Lung (tissue), 12 donors: ENCODE measurements around the gene THRB. TPM values are rescaled to one million over a fixed set of nuclear protein-coding genes. Genes with fewer than 3 reads are reported as not detected.

Experiments used
- ATAC-seq: fragments of 200-7000 bp; cut with Tn5 transposase; one replicate; pipeline ENCODE4 v1.9.1; 2020; ENCODE audit warnings: moderate number of reproducible peaks; ENCODE audit not compliant: insufficient read depth, low FRiP score
- DNase-seq, 3 donors: peaks; one replicate each; pipeline ENCODE4 v3.0.0-alpha.2; 2013 to 2017
- H3K27ac ChIP-seq, 2 donors: one replicate each; pipeline ENCODE4 v1.5.1; 2013; ENCODE audit warnings: mild to moderate bottlenecking in 2 of 2, moderate library complexity in 2 of 2, control low read depth in 1 of 2, inconsistent platforms in 1 of 2, low read depth in 1 of 2, low read length in 1 of 2
- H3K27me3 ChIP-seq, 3 donors: one replicate each; pipeline ENCODE4 v1.5.1; 2013; ENCODE audit warnings: low read length in 2 of 3; ENCODE audit not compliant: control insufficient read depth in 3 of 3, insufficient read depth in 3 of 3
- H3K36me3 ChIP-seq, 4 donors: one replicate each; pipeline ENCODE4 v1.5.1; 2013; ENCODE audit warnings: low read length in 4 of 4, mild to moderate bottlenecking in 1 of 4, moderate library complexity in 1 of 4; ENCODE audit not compliant: control insufficient read depth in 4 of 4, insufficient read depth in 4 of 4
- H3K4me1 ChIP-seq, 5 donors: one replicate each; pipeline ENCODE4 v1.5.1; 2013; ENCODE audit warnings: low read length in 5 of 5, mild to moderate bottlenecking in 2 of 5, moderate library complexity in 1 of 5; ENCODE audit not compliant: control insufficient read depth in 5 of 5, insufficient read depth in 5 of 5
- H3K4me3 ChIP-seq: one replicate; pipeline ENCODE4 v1.5.1; 2013; ENCODE audit warnings: mild to moderate bottlenecking, control low read depth, moderate library complexity
- H3K9ac ChIP-seq, 2 donors: one replicate each; pipeline ENCODE4 v1.5.1; 2013; ENCODE audit warnings: low read length in 2 of 2, control low read depth in 1 of 2; ENCODE audit not compliant: insufficient read depth in 1 of 2
- H3K9me3 ChIP-seq, 4 donors: one replicate each; pipeline ENCODE4 v1.5.1; 2013; ENCODE audit warnings: low read length in 3 of 4, mild to moderate bottlenecking in 1 of 4, moderate library complexity in 1 of 4; ENCODE audit not compliant: control insufficient read depth in 4 of 4, insufficient read depth in 3 of 4
- WGBS, 2 donors: extraction: QIAGEN DNeasy Blood & Tissue Kit; methylation state at CpG; one replicate each; pipeline ENCODE4 v1.1.7; 2013; 5-methylcytosine and 5-hydroxymethylcytosine counted together
- polyA plus RNA-seq, 2 donors: library from polyadenylated mRNA; stranded (reverse); fragments of 200-250 nt; gene quantifications; one replicate each; pipeline ENCODE4 v1.2.1, GENCODE V29; 2013
- total RNA-seq, 2 donors: library from RNA; depleted of rRNA in 1 of 2; stranded (reverse); fragments of >200 nt in 1 of 2; gene quantifications; one replicate each; pipeline ENCODE4 v1.2.1, GENCODE V29; 2014 to 2021
- TF ChIP-seq, protein P1 (sequence below): IDR thresholded peaks from 2 replicates; pipeline ENCODE4 v1.5.1; 2012; ENCODE audit warnings: mild to moderate bottlenecking; ENCODE audit errors: control extremely low read depth, extremely low read depth
- donor health status: control.
- donor health status: control.
- donor health status: Bipolar disorder and iron deficiency.
- donor health status: healthy.
- donor health status: DM: yes; HTN: yes; CAD: no.

THRB gene
- total and polyA plus RNA-seq, 4 donors = 2.1 to 23.5 (median 6.1) TPM

DNA sequence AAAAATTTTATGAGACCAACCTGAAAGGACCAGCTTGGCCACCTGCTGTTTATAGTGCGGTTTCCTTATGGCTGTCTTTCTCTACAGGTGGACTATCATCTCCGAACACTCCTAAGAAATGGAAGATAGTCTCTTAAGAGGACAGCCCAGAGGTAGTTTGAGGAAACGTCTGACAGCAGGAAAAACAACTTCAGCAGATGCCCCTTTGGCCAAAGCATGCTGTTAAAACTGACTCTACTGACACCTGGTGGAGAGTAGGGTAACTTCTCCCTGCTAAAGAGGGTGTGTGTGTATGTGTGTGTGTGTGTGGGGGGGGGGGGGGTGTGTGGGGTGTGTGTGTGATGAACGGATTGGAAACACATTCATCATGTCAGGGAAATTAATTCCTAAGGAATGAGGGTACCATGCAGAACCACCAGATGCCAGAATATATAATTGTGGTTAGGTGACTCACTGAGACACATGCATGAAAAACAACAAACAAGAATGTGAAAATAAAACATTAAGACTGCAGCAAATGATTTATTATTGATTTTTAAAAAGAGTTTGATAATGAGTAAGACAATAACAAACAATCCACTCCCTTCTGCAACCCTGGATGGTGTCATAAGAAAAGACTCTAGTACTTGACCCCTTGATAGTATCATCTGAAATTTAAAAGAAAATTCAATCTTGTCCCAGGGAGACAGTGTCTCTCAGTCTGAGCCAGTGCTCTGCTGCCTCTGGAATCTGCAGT is 256.5 kb downstream of the THRB start:
- H3K9me3 ChIP-seq = no peaks in the 10 kb centered on the region
- peak; percentile 70 for ATAC-seq
- no peak overlapping the region for H3K9ac ChIP-seq
- no peaks in the 10 kb centered on the region for H3K27me3 ChIP-seq
- WGBS, 2 donors = 23 to 28% methylated on average over 4 of the region's 4 CpGs
- no peak overlapping the region for H3K4me3 ChIP-seq
- H3K4me1 ChIP-seq = peaks cover 4 to 15% (median 8%) of the 10 kb centered on the region in 5 donors
- no peaks in the 10 kb centered on the region for H3K36me3 ChIP-seq
- TF ChIP-seq, protein P1, sequence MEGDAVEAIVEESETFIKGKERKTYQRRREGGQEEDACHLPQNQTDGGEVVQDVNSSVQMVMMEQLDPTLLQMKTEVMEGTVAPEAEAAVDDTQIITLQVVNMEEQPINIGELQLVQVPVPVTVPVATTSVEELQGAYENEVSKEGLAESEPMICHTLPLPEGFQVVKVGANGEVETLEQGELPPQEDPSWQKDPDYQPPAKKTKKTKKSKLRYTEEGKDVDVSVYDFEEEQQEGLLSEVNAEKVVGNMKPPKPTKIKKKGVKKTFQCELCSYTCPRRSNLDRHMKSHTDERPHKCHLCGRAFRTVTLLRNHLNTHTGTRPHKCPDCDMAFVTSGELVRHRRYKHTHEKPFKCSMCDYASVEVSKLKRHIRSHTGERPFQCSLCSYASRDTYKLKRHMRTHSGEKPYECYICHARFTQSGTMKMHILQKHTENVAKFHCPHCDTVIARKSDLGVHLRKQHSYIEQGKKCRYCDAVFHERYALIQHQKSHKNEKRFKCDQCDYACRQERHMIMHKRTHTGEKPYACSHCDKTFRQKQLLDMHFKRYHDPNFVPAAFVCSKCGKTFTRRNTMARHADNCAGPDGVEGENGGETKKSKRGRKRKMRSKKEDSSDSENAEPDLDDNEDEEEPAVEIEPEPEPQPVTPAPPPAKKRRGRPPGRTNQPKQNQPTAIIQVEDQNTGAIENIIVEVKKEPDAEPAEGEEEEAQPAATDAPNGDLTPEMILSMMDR = peak; percentile 45
- H3K27ac ChIP-seq = no peak overlapping the region
- DNase-seq = peak; percentile 56 to 85 (median 71)

DNA sequence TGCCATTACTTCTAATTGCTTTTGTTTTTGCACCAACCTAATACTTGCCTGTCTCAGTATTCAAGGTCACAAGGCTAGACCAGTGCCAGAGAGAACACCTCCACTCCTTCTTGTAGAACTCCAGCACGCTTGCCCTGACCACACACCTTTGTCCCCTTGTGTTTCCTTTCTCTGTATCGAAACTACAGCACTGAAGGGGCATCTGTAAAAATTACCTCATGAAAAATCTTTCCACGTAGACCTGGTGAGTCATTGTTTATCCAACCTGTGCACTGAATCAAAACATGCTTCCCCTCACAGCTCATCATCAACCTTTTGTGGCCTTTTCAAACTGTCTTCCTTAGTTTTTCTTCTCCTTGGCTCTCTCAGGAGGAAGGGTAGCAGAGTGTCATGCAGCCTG is 259.5 kb downstream of the THRB start:
- Histone ChIP-seq H3K27ac (no peak overlapping the region), H3K9me3 (no peaks in the 10 kb centered on the region), H3K36me3 (no peaks in the 10 kb centered on the region), H3K9ac (no peak overlapping the region), H3K27me3 (no peaks in the 10 kb centered on the region), H3K4me1 (peaks cover 0 to 4% (median 1%) of the 10 kb centered on the region in 5 donors), H3K4me3 (no peak overlapping the region)
- TF ChIP-seq, protein P1 = no peak
- ATAC-seq (no peak), DNase-seq (no peak)
- WGBS, 2 donors = 79 to 80% methylated on average over 3 of the region's 3 CpGs

DNA sequence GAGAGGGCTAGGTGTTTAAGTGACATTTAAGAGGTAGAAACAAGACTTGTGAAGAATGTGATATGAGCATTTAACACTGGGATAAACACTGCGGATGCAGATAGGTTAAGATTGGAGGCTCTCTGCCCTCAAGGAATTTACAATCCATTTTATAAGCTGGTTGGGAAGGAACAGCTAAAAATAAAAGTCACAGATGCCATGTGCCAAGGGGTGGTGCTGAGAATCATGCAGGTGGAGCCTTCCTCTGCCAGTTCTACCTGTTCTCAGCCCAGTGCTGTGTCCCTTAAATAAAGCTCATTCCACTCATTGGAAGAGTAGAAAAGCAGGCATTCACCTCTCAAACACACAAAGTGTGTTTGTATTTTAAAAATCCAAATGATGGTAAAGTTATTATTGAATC is 261.9 kb downstream of the THRB start:
- Histone ChIP-seq H3K27ac (no peak overlapping the region), H3K4me3 (no peak overlapping the region), H3K36me3 (no peaks in the 10 kb centered on the region), H3K9ac (no peak overlapping the region), H3K9me3 (no peaks in the 10 kb centered on the region), H3K27me3 (no peaks in the 10 kb centered on the region), H3K4me1 (peaks cover 0 to 2% (median 0%) of the 10 kb centered on the region in 5 donors)
- ATAC-seq = no peak
- whole genome bisulfite sequencing, 2 donors = 93 to 94% methylated on average over 1 of the region's 1 CpG
- TF ChIP-seq, protein P1 = no peak
- no peak for DNase-seq
